ENCODE measurements around the gene HPSE2. TPM values are rescaled to one million over a fixed set of nuclear protein-coding genes. Genes with fewer than 3 reads are reported as not detected.

The HPSE2 gene
- polyA plus RNA-seq, 1 of the 3 experiments (the other 2 are of a cell fraction) = not detected

GRCh38 chr10:98817396-98817795, 418.3 kb downstream of the HPSE2 start:
- no peaks in the 10 kb centered on the region for H3K9me2 ChIP-seq
- no peaks in the 10 kb centered on the region for H3K9me3 ChIP-seq
- H3K27ac ChIP-seq (ENCODE audit: low read depth in 2 of 2, low read length in 1 of 2) = no peak overlapping the region
- no peak overlapping the region for H3K4me3 ChIP-seq (ENCODE audit: low read depth in 2 of 2, low read length in 1 of 2)
- H3K4me1 ChIP-seq (ENCODE audit: control insufficient read depth in 1 of 2, insufficient read depth in 2 of 2, low read depth in 1 of 2, low read length in 1 of 2) = no peaks in the 10 kb centered on the region; a peak in 1 of 4 replicates
- 42% methylated on average over 3 of the region's 3 CpGs for WGBS (ENCODE audit: low lambda C conversion rate)
- no peaks in the 10 kb centered on the region for H3K36me3 ChIP-seq (replicated peaks in 1 of 2; ENCODE audit: control insufficient read depth in 1 of 2, insufficient read depth in 2 of 2, low read length in 1 of 2)
- no peak overlapping the region for H3K4me2 ChIP-seq
- H3K79me2 ChIP-seq (ENCODE audit: insufficient read depth) = no peaks in the 10 kb centered on the region
- H3K27me3 ChIP-seq (ENCODE audit: insufficient read depth) = no peaks in the 10 kb centered on the region
- TF ChIP-seq, protein P1, sequence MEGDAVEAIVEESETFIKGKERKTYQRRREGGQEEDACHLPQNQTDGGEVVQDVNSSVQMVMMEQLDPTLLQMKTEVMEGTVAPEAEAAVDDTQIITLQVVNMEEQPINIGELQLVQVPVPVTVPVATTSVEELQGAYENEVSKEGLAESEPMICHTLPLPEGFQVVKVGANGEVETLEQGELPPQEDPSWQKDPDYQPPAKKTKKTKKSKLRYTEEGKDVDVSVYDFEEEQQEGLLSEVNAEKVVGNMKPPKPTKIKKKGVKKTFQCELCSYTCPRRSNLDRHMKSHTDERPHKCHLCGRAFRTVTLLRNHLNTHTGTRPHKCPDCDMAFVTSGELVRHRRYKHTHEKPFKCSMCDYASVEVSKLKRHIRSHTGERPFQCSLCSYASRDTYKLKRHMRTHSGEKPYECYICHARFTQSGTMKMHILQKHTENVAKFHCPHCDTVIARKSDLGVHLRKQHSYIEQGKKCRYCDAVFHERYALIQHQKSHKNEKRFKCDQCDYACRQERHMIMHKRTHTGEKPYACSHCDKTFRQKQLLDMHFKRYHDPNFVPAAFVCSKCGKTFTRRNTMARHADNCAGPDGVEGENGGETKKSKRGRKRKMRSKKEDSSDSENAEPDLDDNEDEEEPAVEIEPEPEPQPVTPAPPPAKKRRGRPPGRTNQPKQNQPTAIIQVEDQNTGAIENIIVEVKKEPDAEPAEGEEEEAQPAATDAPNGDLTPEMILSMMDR (IDR thresholded peaks at IDR 0.05) = no peak
- TF ChIP-seq REST (IDR thresholded peaks at IDR 0.05; ENCODE audit: low read depth, low read length) (no peak), EP300 (IDR thresholded peaks at IDR 0.05; ENCODE audit: borderline replicate concordance in 1 of 2, low read depth in 1 of 2, low read length in 1 of 2) (no peak)
- H3K9ac ChIP-seq = no peak overlapping the region
- H4K20me1 ChIP-seq (ENCODE audit: insufficient read depth) = no peaks in the 10 kb centered on the region
- ChIA-PET CTCF (interaction anchor here (1.3 kb wide), 1 partner anchor 10 kb away, joined by 3 read pairs; no protein-coding TSS in a partner anchor), POLR2A (no interaction called here)
- DNase-seq = no peak
- H2AFZ ChIP-seq (ENCODE audit: low read depth) = no peak overlapping the region
- no peaks in the 10 kb centered on the region for H3F3A ChIP-seq (replicated peaks; ENCODE audit: insufficient read depth)

- H3K36me3 ChIP-seq (replicated peaks in 1 of 2; ENCODE audit: control insufficient read depth in 1 of 2, insufficient read depth in 2 of 2, low read length in 1 of 2) = no peaks in the 10 kb centered on the region
- CTCF ChIA-PET = interaction anchor here (0.6 kb wide), 1 partner anchor 886 kb away, joined by 3 read pairs; no protein-coding TSS in a partner anchor
- no peaks in the 10 kb centered on the region for H4K20me1 ChIP-seq (ENCODE audit: insufficient read depth)
- H3K9ac ChIP-seq = no peak overlapping the region
- H3K27ac ChIP-seq (ENCODE audit: low read depth in 2 of 2, low read length in 1 of 2) = no peak overlapping the region
- H3K4me2 ChIP-seq = no peak overlapping the region
- H3K9me3 ChIP-seq = no peaks in the 10 kb centered on the region
- no peak for TF ChIP-seq RAD21 (IDR thresholded peaks at IDR 0.05; ENCODE audit: low read length)
- TF ChIP-seq RCOR1 (IDR thresholded peaks at IDR 0.05; ENCODE audit: low read length) = no peak
- TF ChIP-seq TEAD4 (IDR thresholded peaks at IDR 0.05; ENCODE audit: borderline replicate concordance, insufficient read depth) = no peak
- TF ChIP-seq POLR2AphosphoS5 (IDR thresholded peaks at IDR 0.05; ENCODE audit: low read depth, low read length) = no peak
- TF ChIP-seq TCF12 (IDR thresholded peaks at IDR 0.05) = no peak
- TF ChIP-seq FOXJ3 (CRISPR knock-in tag; IDR thresholded peaks at IDR 0.05) = no peak
- TF ChIP-seq GATA2 (CRISPR knock-in tag; IDR thresholded peaks at IDR 0.05) = no peak
- no peak for DNase-seq
- H3F3A ChIP-seq (replicated peaks; ENCODE audit: insufficient read depth) = no peaks in the 10 kb centered on the region
- WGBS (ENCODE audit: low lambda C conversion rate) = 18% methylated on average over 8 of the region's 8 CpGs
- H2AFZ ChIP-seq (ENCODE audit: low read depth) = no peak overlapping the region
- no peaks in the 10 kb centered on the region for H3K27me3 ChIP-seq (ENCODE audit: insufficient read depth)
- H3K79me2 ChIP-seq (ENCODE audit: insufficient read depth) = no peaks in the 10 kb centered on the region
- no peaks in the 10 kb centered on the region; a peak in 1 of 4 replicates for H3K4me1 ChIP-seq (ENCODE audit: control insufficient read depth in 1 of 2, insufficient read depth in 2 of 2, low read depth in 1 of 2, low read length in 1 of 2)
- H3K9me2 ChIP-seq = no peaks in the 10 kb centered on the region
- H3K4me3 ChIP-seq (ENCODE audit: low read depth in 2 of 2, low read length in 1 of 2) = no peak overlapping the region
- POLR2A ChIA-PET = no interaction called here
Measured at GRCh38 chr10:98815039-98815885, 420.4 kb downstream of the HPSE2 start.

Data from SK-N-SH (cell line).